HL-60 (cell line): ENCODE data around the gene CCDC74B.

Experiments
- DNase-seq, 2 experiments: peaks; one replicate each; pipeline ENCODE4 v3.0.0-alpha.2; 2010 to 2020; ENCODE audit warnings: low read depth in 1 of 2, low spot score in 1 of 2
- H3K27ac ChIP-seq: fragments of 250-450 bp; sonication (Bioruptor Pico); replicated peaks from 2 replicates; pipeline ENCODE4 v1.5.1; 2020; ENCODE audit warnings: mild to moderate bottlenecking, moderate library complexity
- H3K27me3 ChIP-seq: fragments of 250-450 bp; sonication (Bioruptor Pico); 2 replicates; pipeline ENCODE4 v1.5.1; 2021; ENCODE audit warnings: mild to moderate bottlenecking, moderate library complexity; ENCODE audit not compliant: insufficient read depth, poor library complexity, severe bottlenecking
- H3K4me3 ChIP-seq: replicated peaks from 2 replicates; pipeline ENCODE4 v1.5.1; 2011; ENCODE audit warnings: mild to moderate bottlenecking, control low read depth, low read length; ENCODE audit not compliant: insufficient read depth
- GABPA ChIP-seq: IDR thresholded peaks from 2 replicates; pipeline ENCODE4 v1.6.1; 2012; ENCODE audit warnings: low read depth
- POLR2AphosphoS5 ChIP-seq: IDR thresholded peaks from 2 replicates; pipeline ENCODE4 v1.6.1; 2012; ENCODE audit warnings: low read depth
- SPI1 ChIP-seq: IDR thresholded peaks from 2 replicates; pipeline ENCODE4 v1.6.1; 2012; ENCODE audit warnings: low read depth, mild to moderate bottlenecking, borderline replicate concordance
- TF ChIP-seq, protein P1 (sequence below): IDR thresholded peaks from 2 replicates; pipeline ENCODE4 v1.6.1; 2012; ENCODE audit warnings: low read depth; ENCODE audit not compliant: insufficient replicate concordance
- TF ChIP-seq, protein P2 (sequence below): IDR thresholded peaks from one replicate; pipeline ENCODE4 v1.5.1; 2011; ENCODE audit warnings: low read length, control low read depth, inconsistent platforms; ENCODE audit not compliant: insufficient read depth

CCDC74B gene

GRCh38 chr2:130186391-130186790, 41.5 kb upstream of the CCDC74B start:
- DNase-seq, result no peak
- Histone ChIP-seq H3K27ac (no peak overlapping the region), H3K4me3 (no peak overlapping the region), H3K27me3 (no peaks in the 10 kb centered on the region)
- TF ChIP-seq SPI1 (no peak), POLR2AphosphoS5 (no peak), GABPA (no peak)
- TF ChIP-seq, protein P1, sequence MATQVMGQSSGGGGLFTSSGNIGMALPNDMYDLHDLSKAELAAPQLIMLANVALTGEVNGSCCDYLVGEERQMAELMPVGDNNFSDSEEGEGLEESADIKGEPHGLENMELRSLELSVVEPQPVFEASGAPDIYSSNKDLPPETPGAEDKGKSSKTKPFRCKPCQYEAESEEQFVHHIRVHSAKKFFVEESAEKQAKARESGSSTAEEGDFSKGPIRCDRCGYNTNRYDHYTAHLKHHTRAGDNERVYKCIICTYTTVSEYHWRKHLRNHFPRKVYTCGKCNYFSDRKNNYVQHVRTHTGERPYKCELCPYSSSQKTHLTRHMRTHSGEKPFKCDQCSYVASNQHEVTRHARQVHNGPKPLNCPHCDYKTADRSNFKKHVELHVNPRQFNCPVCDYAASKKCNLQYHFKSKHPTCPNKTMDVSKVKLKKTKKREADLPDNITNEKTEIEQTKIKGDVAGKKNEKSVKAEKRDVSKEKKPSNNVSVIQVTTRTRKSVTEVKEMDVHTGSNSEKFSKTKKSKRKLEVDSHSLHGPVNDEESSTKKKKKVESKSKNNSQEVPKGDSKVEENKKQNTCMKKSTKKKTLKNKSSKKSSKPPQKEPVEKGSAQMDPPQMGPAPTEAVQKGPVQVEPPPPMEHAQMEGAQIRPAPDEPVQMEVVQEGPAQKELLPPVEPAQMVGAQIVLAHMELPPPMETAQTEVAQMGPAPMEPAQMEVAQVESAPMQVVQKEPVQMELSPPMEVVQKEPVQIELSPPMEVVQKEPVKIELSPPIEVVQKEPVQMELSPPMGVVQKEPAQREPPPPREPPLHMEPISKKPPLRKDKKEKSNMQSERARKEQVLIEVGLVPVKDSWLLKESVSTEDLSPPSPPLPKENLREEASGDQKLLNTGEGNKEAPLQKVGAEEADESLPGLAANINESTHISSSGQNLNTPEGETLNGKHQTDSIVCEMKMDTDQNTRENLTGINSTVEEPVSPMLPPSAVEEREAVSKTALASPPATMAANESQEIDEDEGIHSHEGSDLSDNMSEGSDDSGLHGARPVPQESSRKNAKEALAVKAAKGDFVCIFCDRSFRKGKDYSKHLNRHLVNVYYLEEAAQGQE, result no peak
- TF ChIP-seq, protein P2, sequence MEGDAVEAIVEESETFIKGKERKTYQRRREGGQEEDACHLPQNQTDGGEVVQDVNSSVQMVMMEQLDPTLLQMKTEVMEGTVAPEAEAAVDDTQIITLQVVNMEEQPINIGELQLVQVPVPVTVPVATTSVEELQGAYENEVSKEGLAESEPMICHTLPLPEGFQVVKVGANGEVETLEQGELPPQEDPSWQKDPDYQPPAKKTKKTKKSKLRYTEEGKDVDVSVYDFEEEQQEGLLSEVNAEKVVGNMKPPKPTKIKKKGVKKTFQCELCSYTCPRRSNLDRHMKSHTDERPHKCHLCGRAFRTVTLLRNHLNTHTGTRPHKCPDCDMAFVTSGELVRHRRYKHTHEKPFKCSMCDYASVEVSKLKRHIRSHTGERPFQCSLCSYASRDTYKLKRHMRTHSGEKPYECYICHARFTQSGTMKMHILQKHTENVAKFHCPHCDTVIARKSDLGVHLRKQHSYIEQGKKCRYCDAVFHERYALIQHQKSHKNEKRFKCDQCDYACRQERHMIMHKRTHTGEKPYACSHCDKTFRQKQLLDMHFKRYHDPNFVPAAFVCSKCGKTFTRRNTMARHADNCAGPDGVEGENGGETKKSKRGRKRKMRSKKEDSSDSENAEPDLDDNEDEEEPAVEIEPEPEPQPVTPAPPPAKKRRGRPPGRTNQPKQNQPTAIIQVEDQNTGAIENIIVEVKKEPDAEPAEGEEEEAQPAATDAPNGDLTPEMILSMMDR, result no peak

GRCh38 chr2:130185896-130186295, 41.0 kb upstream of the CCDC74B start:
- H3K27ac ChIP-seq, result no peak overlapping the region
- no peak overlapping the region for H3K4me3 ChIP-seq
- DNase-seq, result no peak
- TF ChIP-seq SPI1 (no peak), GABPA (no peak)
- TF ChIP-seq, protein P1, result no peak
- TF ChIP-seq, protein P2, result no peak
- no peaks in the 10 kb centered on the region for H3K27me3 ChIP-seq

- H3K27ac ChIP-seq, result no peak overlapping the region
- DNase-seq, result no peak
- TF ChIP-seq, protein P1, result peak; percentile 53
- TF ChIP-seq, protein P2, result no peak
- no peaks in the 10 kb centered on the region for H3K27me3 ChIP-seq
- H3K4me3 ChIP-seq, result no peak overlapping the region
Measured at GRCh38 chr2:130185436-130185835, 40.5 kb upstream of the CCDC74B start.
